Activated naive CD4-positive, alpha-beta T cell treated with anti-CD3 and anti-CD28 coated beads, Interleukin-2, amount 50 U/mL, for 24 hours (primary cell): ENCODE results near the gene THSD7A.

ENCODE experiments used
- H3K27ac Mint-ChIP-seq: one replicate; pipeline ENCODE4 v1.8.0; 2021; ENCODE audit warnings: mild to moderate bottlenecking, mixed read lengths
- H3K27me3 Mint-ChIP-seq: one replicate; pipeline ENCODE4 v1.8.0; 2021; ENCODE audit warnings: mixed read lengths
- H3K36me3 Mint-ChIP-seq: one replicate; pipeline ENCODE4 v1.8.0; 2021; ENCODE audit warnings: mixed read lengths
- H3K4me1 Mint-ChIP-seq: one replicate; pipeline ENCODE4 v1.8.0; 2021; ENCODE audit warnings: mixed read lengths
- H3K4me3 Mint-ChIP-seq: one replicate; pipeline ENCODE4 v1.8.0; 2021; ENCODE audit warnings: mild to moderate bottlenecking, mixed read lengths
- H3K9me3 Mint-ChIP-seq: one replicate; pipeline ENCODE4 v1.8.0; 2021; ENCODE audit warnings: mixed read lengths

Gene THSD7A

DNA sequence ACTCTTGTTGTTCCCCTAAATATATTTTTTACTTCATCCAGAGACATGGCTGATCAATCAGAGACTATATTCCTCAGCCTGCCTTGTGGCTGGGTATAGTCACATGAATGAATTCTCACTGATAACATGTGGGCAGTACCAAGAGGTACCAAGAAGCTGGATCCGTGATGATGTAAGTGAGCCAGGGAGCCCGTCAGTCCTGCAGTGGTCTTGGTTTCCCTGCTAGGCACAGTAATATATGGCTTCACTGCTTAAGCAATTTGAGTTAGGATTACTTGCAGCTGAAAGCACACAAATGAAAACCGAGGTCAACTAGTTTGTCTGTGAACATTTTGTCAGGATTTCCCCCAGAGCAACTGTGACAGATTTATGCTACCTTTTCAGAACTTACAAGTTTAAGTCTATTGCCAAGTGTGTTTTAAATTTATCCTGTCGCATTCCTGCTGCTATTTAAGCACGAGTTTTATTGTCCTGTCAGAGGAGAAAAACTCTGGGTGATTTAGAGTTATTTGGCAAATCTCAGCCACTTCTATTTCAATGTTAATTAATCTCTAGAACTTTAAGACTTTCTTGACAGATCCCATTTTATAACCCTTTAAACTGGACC is 476.5 kb downstream of the THSD7A start:
- Mint-ChIP-seq H3K27ac (no peak overlapping the region), H3K9me3 (no peaks in the 10 kb centered on the region), H3K36me3 (no peaks in the 10 kb centered on the region), H3K4me1 (no peaks in the 10 kb centered on the region), H3K4me3 (no peak overlapping the region), H3K27me3 (peaks cover 1% of the 10 kb centered on the region)

DNA sequence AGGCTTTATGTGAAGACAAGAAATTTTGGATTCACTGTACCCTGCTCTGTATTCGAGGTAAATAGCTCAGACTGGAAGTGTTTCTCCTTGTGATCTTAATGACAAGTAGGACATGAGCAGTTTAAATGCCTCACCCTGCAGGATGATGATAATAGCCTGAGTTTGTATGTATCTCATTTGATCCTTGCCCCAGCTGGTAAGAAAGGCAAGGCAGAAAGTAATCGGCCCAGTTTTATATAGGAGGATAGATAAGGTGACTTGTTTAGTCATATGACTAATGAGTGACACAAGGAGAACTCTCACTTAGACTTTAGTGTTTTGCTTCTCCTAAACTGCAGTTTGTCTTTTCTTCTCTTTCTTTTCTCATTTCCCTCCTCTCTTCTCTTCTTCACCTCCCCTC is 485.7 kb downstream of the THSD7A start:
- peaks cover 6% of the 10 kb centered on the region for H3K4me1 Mint-ChIP-seq
- no peaks in the 10 kb centered on the region for H3K36me3 Mint-ChIP-seq
- peaks cover 2% of the 10 kb centered on the region for H3K27me3 Mint-ChIP-seq
- no peak overlapping the region for H3K27ac Mint-ChIP-seq
- no peaks in the 10 kb centered on the region for H3K9me3 Mint-ChIP-seq
- no peak overlapping the region for H3K4me3 Mint-ChIP-seq

DNA sequence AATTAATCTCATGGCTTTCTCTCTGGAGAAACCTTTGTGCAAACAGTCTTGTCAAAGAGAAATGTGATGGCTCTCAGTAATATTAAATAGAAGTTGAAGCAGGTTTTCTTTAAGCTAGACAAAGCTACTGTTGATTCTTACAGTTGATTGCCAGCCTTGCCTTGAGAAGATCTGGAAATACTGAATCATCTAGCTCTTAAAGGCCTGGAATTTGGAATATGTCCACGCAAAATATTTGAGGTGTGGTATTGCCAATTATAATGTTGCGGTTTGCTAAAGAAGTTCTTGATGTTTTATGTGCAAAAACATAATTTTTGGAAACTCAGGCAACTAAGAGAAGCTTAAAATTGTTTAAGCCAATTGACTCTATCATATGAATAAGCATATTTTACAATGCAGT is 486.4 kb downstream of the THSD7A start:
- no peak overlapping the region for H3K27ac Mint-ChIP-seq
- H3K9me3 Mint-ChIP-seq, result no peaks in the 10 kb centered on the region
- H3K36me3 Mint-ChIP-seq, result no peaks in the 10 kb centered on the region
- peaks cover 6% of the 10 kb centered on the region for H3K4me1 Mint-ChIP-seq
- H3K4me3 Mint-ChIP-seq, result no peak overlapping the region
- peaks cover 1% of the 10 kb centered on the region for H3K27me3 Mint-ChIP-seq

DNA sequence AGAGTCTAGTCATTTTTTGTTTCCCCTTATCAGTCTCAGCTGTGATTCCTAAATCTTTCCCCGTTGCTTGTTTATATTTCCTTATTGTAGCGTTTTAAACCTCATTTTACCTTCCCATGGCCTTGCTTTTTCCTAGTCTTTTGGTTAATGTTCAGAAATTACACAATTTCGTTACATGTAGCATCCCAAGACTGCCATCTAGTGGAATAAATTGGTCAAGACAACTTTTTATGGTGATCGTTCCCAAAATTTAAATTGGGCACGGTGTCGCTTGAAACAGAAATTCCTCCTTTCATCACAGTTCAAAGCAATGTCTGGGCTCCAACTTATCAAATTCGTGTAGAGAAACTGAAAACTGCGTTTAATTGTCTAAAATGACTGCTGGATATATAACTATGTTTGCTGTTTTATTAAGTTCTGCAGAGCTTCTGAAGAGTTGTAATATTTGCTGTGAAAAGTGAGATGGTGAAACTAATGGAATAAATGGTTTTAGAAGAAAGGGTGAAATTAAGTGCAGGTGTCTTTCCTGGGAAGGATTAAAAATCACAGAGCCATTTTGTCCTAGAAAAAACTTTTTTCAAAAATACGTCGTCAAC is 488.1 kb downstream of the THSD7A start:
- peaks cover 6% of the 10 kb centered on the region for H3K4me1 Mint-ChIP-seq
- H3K27ac Mint-ChIP-seq, result no peak overlapping the region
- no peaks in the 10 kb centered on the region for H3K36me3 Mint-ChIP-seq
- H3K27me3 Mint-ChIP-seq, result peaks cover 1% of the 10 kb centered on the region
- H3K4me3 Mint-ChIP-seq, result no peak overlapping the region
- no peaks in the 10 kb centered on the region for H3K9me3 Mint-ChIP-seq

DNA sequence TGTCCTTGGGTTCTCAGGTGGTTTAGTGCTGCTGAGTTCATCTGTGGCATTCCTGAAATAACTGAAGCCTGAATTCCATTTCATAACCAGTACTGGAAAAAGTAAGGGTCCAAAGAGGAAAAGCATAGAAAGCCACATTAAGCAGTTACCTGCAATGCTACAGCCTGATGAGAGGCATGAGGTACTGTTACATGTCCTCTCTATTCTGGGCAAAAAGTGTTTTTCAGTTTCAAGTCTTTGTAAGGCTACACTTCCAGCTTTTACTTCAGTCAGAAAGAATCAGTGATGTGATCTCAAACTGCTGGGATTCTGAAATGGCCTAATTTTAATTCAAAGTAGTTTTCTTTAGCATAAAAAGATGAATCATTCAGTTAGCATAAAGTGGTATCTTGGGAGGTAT is 488.9 kb downstream of the THSD7A start:
- Mint-ChIP-seq H3K36me3 (no peaks in the 10 kb centered on the region), H3K4me3 (no peak overlapping the region), H3K27ac (no peak overlapping the region), H3K4me1 (peaks cover 6% of the 10 kb centered on the region), H3K9me3 (no peaks in the 10 kb centered on the region), H3K27me3 (peaks cover 2% of the 10 kb centered on the region)

DNA sequence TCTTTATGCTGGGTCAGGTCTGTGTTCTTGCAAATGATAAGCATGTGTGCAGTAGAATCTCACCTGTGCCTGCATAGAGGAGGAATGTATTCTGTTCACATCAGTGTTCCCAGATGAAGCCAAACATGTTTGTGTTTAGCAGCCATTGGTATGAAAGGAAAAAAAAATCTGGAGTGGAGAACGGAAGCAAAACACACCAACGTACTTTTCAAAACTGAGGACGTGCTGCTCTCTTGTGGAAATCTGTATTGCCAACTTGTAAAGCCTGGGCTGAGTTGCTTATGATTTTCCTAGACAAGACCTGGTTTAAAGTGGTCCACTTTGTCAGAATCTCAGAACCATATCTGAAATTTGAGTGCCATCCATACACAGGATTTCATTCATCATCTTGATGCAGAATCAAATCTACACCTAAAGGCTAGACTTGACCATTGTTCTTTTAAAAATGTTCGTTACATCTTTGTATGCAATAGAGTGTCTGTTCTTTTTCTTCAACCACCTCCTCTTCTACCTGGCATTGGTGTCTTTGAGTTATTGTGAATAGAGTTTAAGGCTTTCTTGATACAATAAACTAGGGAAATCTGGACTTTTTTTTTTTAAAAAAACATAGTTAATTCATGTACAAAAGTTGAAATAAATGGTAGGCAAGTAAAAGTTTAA is 490.6 kb downstream of the THSD7A start:
- Mint-ChIP-seq H3K9me3 (no peaks in the 10 kb centered on the region), H3K4me3 (no peak overlapping the region), H3K27ac (no peak overlapping the region), H3K36me3 (no peaks in the 10 kb centered on the region), H3K4me1 (peaks cover 6% of the 10 kb centered on the region), H3K27me3 (peaks cover 1% of the 10 kb centered on the region)

DNA sequence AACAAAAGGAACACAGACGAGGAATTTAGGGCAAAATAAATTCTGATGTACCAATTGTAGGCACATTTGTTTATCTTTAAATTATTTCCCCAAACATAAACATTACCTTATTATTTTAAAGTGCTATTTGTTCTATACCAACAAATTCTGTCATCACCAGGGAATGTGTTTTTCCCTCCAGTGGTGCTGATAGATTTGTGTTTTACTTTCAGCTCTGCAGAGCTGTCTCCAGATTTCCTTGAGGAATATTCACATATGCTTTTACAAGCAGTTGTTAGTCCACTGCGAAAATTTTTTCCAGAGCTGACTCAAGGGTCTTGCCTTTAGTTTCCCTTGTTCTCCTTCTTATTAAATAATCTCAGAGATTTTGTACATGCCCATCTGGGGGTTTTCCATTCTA is 495.6 kb downstream of the THSD7A start:
- Mint-ChIP-seq H3K4me1 (no peaks in the 10 kb centered on the region), H3K27ac (no peak overlapping the region), H3K27me3 (peaks cover 1% of the 10 kb centered on the region), H3K4me3 (no peak overlapping the region), H3K9me3 (no peaks in the 10 kb centered on the region), H3K36me3 (no peaks in the 10 kb centered on the region)

DNA sequence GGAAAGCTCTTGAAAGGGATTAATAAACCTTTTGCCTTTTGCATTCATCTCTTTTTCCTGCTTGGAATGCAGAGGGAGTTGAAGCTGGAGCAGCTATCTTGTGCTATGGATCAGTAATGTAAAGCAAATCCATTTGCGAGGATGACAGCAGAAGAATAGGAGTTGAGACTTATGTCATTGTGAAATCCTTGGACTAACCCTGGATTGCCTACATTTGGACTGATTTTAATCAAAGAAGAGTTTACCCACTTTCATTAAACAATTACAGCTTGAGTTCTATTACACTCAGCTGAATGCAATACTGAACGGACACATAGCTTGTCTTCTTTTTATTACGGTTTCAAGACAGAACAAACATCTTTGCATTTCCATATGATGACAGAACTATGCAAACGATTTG is 496.1 kb downstream of the THSD7A start:
- Mint-ChIP-seq H3K9me3 (no peaks in the 10 kb centered on the region), H3K27ac (no peak overlapping the region), H3K4me1 (no peaks in the 10 kb centered on the region), H3K4me3 (no peak overlapping the region), H3K36me3 (no peaks in the 10 kb centered on the region), H3K27me3 (peaks cover 1% of the 10 kb centered on the region)

DNA sequence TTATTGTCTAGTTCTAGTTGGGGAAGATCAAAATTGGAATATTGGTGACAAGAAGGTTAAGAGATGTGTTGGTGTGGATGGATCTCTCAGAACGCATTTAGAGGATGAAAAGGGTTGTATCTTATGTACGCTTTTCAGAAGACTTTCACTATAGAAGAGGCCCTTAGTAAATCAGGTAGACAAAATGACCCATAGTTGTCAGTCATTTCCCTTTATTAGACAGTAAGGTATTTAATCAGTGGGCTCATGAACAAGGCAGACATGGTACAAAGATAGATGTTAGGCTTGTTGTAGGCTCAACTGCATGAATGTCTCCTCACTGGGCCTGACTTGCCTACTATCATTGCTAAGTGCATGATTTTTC is 499.2 kb downstream of the THSD7A start:
- Mint-ChIP-seq H3K4me3 (no peak overlapping the region), H3K27me3 (no peaks in the 10 kb centered on the region), H3K36me3 (no peaks in the 10 kb centered on the region), H3K4me1 (no peaks in the 10 kb centered on the region), H3K27ac (no peak overlapping the region), H3K9me3 (no peaks in the 10 kb centered on the region)

DNA sequence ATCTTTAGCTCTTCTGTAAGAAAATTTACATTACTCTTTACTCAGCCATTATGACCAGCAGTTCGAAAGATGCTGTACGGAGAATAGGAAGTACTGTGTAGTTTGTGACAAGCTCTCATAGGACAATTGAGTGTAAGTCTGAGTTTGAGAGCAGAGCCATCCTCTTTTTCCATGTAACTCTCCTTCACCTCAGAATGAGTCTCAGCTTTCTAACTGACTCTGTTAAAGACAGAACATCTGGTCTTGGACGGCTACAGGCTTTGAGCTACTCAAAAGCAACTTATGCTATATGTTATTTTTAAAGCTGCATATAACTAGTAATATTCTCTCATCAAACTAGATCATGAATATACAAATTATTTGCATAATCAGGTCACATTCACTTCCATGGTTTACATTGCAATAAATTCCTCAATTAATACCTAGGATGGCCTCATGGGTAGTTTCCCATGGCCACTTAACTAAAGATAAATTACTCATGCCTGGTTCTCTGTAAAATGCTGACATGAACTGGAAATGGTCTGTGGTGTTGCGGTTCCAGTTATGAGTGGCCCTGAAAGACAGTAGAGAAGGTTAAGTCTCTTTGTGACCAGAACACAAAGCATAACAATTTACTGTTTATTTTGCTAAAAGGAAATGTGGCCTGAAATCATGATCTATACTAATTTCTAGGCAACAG is 499.7 kb downstream of the THSD7A start:
- Mint-ChIP-seq H3K36me3 (no peaks in the 10 kb centered on the region), H3K27me3 (no peaks in the 10 kb centered on the region), H3K9me3 (no peaks in the 10 kb centered on the region), H3K27ac (no peak overlapping the region), H3K4me1 (no peaks in the 10 kb centered on the region), H3K4me3 (no peak overlapping the region)

DNA sequence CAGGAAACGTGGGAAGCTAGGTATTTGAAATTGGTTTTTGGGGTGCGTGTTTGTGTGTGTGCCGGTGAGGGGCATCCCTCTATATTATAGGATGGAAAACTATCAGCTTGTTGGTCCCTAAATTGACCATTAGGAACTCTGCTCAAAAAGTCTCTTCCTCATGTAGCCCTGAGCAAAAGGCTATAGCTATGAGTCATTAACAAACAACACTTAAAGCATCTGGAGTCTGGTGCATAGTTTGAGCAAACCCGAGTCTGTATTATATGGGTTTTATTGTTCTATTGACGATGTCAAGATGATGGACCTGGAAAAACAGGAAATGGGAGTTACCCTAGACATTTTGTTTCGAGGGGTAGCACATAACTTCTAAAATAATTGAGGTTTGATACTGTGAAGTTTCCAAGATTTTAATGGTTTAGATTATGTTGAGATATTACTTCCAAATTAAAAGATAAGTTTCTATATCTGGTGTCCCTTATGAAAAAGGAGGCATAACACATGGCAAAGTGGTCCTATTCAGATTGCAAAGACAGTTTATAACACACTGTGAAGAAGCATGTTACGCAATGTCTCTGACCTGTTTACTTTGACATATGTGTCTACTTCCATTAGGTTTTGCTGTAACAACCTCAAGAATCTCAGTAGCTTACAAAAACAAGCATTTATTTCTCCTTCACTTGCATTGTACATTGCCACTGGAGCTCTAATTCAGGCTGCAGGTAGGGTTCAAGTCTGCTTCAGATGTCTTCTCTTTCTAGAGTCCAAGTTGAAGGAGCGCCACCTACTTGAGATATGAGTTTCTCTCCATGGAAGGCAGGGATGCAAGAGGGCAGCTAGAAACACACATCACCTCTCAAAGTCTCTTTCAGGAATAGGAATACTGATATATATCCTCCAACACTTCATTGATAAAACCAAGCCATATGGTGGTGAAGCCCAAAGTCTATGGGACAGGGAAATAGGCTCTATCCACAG is 500.6 kb downstream of the THSD7A start:
- Mint-ChIP-seq H3K36me3 (no peaks in the 10 kb centered on the region), H3K9me3 (no peaks in the 10 kb centered on the region), H3K27me3 (no peaks in the 10 kb centered on the region), H3K27ac (no peak overlapping the region), H3K4me3 (no peak overlapping the region), H3K4me1 (no peaks in the 10 kb centered on the region)

DNA sequence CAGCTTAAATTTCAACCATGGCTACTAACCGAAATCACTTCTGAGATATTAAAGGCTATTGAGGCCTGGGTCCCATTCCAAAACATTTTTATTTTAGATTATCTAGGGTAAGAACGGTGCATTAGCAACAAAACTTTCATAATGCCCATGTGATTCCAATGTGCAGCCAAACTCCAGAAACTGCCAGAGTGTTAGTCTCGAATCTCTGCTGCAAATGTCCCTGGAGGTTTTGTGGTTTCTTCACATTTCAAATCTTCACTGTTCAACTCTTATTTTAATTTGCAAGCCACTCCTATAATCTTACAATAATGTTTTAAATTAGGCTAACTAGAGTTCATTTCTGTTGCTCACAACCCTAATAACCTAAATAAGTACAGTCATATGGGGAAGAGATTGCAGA is 501.3 kb downstream of the THSD7A start:
- Mint-ChIP-seq H3K36me3 (no peaks in the 10 kb centered on the region), H3K4me1 (no peaks in the 10 kb centered on the region), H3K4me3 (no peak overlapping the region), H3K9me3 (no peaks in the 10 kb centered on the region), H3K27me3 (no peaks in the 10 kb centered on the region), H3K27ac (no peak overlapping the region)

DNA sequence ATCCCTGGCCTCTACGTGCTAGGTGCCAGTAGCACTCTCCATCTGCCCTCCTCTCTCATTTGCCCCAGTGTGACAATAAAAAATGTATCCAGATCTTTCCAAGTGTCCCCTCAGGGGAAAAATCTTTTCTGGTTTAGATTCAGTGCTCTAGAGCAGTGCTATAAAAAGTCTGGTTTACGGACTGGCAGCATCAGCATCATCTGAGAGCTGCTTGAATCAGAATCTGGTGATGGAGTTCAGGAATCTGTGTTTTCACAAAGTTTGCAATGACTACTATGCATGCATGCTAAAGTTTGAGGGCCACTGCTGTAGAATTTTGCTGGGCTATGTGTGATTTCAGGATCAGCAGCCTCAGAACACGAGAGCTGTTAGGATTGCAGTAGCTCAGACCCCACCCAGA is 501.8 kb downstream of the THSD7A start:
- Mint-ChIP-seq H3K27ac (no peak overlapping the region), H3K36me3 (no peaks in the 10 kb centered on the region), H3K4me3 (no peak overlapping the region), H3K27me3 (peaks cover 2% of the 10 kb centered on the region), H3K4me1 (no peaks in the 10 kb centered on the region), H3K9me3 (no peaks in the 10 kb centered on the region)

DNA sequence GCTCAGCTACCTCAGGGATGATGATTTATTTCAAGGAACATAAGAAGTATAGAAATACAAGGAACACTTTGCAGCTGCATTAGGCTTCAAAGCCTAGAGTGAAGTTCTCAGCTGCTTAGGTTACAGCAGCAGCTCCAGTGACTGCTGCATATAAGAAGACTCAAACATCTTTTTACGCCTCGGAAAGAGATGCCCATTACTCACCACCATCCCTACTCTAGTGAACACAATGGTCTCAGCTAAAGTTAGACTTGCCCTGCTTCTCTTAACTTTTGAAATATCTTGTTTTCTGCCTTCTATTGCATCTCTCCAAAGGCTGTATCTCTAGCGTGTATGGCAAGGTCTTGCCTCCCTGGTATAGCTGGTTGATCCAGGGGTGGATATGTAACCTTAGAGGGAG is 502.4 kb downstream of the THSD7A start:
- Mint-ChIP-seq H3K4me1 (no peaks in the 10 kb centered on the region), H3K27me3 (peaks cover 2% of the 10 kb centered on the region), H3K9me3 (no peaks in the 10 kb centered on the region), H3K27ac (no peak overlapping the region), H3K36me3 (no peaks in the 10 kb centered on the region), H3K4me3 (no peak overlapping the region)

DNA sequence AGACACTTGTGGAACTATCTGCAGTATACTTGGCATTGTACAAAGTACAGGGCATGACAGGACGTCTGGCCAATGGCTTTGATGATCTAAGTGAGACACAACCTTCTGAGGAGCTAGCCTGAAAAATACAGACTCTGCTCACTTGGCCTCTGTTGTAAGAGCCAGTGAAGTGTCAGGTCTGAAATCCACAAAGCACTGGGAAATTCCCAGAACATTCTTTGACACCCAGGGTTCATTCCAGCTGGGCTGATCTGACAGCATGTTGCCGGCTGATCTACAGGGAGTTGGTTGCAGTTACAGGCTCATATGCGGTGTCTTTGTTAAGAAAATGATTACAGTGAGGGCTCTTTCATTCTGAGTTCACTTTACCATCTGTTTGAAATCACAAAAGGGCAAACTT is 503.7 kb downstream of the THSD7A start:
- Mint-ChIP-seq H3K4me3 (no peak overlapping the region), H3K27me3 (peaks cover 2% of the 10 kb centered on the region), H3K27ac (no peak overlapping the region), H3K9me3 (no peaks in the 10 kb centered on the region), H3K4me1 (no peaks in the 10 kb centered on the region), H3K36me3 (no peaks in the 10 kb centered on the region)
